Renal pelvis (tissue), 4 donors: ENCODE measurements around the gene KIAA0825. TPM values are rescaled to one million over a fixed set of nuclear protein-coding genes. Genes with fewer than 3 reads are reported as not detected.
"Not testable (repeated sequence)": the region's sequence is repeated elsewhere in the genome, so short reads cannot be mapped to it uniquely, and the experiment has no call there.

Experiments
- DNase-seq: peaks from one replicate; pipeline ENCODE4 v3.0.0-alpha.2; 2013
- polyA plus RNA-seq, 3 donors: library from polyadenylated mRNA; unstranded; fragments of 120-200 nt; gene quantifications; one replicate each; pipeline ENCODE4 v1.2.1, GENCODE V29; 2013; ENCODE audit not compliant: insufficient read length in 3 of 3

The KIAA0825 gene
- polyA plus RNA-seq, 3 donors: 3.6 to 4.6 (median 3.7) TPM

DNA sequence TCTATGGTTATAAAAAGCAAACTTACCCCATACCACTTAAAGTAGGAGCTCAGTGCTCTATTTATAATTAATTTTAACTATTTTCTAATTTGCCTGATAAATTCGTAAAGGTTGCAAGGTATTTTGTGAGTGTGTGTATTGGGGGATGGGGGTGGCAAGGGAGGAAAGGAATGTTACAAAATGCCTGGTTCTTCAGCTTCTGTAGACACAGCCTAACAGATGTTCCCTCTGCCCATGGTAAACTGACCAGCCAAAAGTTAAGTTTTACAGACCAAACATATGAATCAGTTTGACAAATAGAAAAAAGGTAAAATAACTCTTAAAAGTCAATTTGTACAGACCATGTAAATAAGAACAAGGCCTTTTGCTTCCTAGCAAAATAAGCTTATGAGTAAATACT is 232.6 kb downstream of the KIAA0825 start:
- DNase-seq: no peak

DNA sequence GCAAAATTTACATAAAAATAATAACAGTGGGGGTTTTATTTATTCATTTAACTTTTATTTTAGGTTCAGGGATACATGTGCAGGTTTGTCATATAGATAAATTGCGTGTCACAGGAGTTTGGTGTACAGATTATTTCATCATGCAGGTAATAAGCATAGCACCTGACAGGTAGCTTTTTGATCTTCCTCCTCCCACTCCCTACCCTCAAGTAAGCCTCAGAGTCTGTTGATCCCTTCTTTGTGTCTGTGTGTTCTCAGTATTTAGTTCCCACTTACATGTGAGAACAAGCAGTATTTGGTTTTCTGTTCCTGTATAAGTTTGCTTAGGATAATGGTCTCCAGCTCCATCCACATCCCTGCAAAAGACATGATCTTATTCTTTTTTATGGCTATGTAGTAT is 240.3 kb downstream of the KIAA0825 start:
- DNase-seq: no peak

DNA sequence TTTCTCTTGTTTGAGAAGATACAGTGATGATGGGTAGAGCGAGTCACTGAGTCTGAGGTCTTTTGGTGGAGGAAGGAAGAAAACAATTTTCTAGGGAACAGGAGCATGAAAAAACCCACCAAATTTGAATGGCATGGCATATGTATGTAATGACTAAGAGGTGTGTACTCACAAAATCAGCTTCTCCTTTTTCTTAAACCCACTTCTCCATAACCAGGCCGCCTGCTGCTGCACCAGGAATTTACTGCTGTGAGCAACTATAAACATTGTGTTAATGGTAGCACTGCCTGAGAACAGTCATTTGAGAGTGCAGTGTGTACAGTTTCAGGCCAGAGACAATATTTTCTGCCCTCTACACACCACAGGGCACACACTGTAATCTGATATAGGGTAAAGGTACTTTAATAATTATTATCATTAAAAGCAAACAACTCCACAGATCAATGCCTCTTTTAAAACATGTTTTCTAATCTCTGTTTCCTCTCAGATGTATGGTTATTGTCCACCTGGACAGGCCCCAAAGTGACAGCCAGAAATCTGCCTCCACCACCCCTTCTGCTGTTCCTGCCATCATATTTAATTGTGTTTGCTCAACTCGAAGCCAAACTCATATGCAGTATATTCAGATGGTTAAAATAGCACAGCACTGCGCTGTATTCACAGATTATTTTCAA is 241.6 kb downstream of the KIAA0825 start:
- no peak for DNase-seq

DNA sequence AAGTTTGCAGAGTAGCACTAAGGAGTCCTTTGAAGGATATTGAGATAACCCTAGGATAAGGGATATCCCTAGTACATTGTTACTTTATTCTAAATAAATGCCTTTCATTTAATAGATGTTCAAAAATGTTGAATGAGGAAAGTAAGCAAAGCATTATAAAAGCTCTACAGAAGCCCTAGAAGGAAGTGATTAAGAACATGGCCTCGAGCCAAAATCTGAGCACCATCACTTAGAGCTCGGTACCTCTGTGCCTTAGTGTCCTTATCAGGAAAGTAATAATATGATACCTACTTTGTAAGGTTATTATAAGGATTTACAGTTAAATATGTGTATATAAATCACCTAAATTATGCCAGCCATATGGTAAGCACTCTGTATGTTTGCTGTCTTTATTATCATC is 242.6 kb downstream of the KIAA0825 start:
- no peak for DNase-seq

DNA sequence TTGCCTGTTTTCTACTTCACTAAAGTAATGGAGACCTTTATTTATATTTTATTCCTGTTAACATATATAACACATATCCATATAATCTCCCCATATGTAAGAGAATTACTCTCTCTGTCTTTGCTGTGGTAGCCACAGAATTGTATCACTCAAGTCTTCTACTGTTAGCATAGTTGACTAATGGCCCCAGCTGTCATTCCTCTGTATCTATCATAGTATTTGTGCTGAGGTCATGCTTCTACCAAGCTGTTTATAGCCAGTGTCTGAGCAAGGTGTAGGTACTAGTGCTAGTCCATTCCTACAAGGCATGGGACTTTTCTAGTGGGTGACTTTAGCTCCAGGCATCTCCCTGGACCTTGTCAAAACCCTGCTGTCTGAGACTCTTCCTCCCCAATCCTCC is 244.1 kb downstream of the KIAA0825 start:
- DNase-seq: no peak

DNA sequence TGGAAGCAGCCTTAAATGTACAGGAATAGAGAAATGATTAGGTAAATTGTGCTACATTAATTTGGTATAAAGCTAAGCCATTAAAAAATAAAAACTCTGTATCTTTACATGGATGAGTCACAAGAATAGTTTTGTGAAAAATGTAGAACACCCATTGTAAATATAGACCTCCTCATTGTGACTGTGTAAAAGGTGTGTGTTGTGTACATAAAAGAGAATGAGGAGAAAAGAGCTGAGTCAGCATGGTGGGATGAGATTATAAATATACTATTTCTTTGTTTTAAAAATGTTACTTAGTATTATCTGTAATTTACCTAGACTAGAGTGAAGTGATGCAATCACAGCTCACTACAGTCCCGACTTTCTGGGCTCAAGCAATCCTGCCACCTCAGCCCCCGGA is 250.5 kb downstream of the KIAA0825 start:
- no peak for DNase-seq

DNA sequence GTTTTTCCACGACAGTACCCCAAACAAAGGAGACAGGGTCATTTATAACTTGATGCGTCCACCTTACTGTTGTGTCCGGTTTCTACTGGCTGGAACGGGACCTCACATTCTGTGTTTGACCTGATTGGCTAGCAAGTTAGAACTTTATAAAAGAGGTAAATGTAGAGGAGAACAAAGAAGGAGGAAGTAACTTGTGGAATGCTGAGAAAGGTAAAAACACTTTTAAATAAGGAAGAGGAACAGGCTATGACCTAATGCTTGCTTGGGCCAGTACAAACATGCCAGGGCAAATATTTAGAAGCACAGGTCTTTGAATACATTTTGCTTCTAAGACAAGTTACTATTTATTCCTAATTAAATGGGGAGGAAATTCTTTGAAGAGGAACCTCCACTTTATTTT is 251.6 kb downstream of the KIAA0825 start:
- DNase-seq: no peak

DNA sequence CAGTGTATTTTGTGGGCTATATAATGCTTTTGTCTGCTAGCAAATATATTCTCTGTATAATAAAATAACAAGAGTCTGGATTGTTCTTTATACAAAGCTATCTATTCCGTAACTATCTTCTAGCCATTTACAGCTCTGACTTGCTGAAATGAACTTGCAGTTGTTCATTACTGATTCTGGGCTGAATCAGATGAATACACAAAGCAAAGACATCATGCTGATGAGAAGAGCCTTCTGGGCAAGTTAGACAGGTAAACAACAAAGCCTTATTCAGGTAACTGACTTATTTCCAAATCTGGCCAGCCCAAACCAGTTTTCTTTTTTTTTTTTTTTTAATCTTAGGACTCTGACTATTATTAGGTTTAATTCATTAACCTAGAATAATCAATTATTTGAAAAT is 255.5 kb downstream of the KIAA0825 start:
- no peak for DNase-seq

DNA sequence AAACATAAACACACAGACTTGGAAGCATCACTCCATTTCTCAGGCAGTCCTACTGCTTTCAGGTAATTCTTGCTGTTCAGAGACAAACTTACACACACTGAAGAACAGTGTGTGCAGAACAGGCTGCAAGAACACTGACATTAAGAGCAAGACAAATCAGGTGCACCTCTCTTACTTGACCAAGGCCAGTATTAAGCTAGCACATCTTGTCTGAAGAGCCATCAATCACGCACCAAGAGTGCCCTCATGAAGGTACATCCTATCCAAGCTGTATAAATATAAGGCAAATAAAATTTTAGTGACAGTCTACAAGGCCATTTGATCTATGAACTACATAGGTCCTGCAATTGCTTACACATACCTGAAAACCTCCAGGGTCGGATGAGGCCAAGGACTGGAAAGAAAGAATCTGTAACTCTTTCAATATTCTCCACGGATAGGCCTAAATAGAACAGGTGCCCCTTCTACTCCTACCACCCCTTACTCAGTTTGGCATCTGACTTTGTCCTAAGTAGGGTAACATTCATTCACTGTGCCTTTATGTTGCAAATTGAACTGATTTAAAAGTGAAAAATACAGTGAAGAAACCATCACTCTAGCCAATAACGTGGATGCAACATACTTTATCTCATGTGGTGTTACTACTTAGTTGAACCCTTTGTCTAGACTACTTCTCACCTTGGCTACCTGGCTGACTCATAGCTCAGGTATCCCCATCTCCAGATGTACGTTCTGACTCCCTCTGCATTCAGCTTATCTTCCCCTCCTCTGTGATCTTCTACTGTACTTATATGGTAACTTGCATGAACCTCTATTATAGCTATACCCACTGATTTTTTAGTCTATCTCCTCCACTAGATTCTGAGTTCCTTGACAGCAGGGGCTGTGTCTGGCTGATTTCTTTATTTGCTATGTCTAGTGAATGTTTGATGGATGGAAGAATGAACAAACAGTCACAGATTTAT is 256.3 kb downstream of the KIAA0825 start:
- no peak for DNase-seq

DNA sequence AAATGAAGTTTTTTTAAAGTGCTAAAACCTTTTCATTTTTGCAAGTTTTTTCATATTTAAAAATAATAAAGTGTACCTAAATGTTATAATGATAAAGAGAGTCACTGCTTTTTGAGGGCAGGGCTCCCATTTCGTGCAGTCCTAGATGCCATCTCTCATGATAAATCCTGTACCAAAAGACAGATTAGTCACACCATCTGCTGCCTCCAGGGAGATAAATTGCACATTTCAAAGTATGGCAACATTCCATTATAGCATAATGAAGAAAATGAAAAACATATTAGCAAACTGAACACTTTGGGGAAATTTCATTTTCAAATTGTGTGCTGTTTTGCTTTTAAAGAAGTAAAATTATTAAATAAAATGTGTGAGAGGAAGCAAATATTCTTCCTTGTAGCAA is 257.2 kb downstream of the KIAA0825 start:
- DNase-seq: no peak

DNA sequence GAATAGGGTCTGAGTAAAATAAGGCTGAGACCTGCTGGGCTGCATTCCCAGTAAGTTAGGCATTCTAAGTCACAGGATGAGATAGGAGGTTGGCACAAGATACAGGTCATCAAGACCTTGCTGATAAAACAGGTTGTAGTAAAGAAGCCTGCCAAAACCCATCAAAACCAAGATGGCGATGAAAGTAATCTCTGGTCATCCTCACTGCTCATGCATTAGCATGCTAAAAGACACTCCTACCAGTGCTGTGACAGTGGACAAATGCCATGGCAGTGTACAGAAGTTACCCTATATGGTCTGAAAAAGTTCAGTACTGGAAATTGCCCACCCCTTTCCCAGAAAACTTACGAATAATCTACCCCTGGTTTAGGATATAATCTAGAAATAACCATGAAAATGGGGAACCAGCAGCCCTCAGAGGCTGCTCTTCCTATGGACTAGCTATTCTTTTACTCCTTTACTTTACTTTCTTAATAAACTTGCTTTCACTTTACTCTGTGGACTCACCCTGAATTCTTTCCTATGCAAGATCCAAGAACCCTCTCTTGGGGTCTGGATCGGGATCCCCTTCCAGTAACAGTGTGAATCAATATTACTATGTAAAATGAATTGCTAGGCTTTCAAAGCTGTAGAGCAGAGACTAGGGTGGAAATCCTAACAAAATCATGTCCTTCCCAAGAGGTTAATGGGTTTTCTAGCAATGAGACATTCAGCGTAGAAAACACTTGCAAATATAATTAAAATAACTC is 257.8 kb downstream of the KIAA0825 start:
- no peak for DNase-seq

DNA sequence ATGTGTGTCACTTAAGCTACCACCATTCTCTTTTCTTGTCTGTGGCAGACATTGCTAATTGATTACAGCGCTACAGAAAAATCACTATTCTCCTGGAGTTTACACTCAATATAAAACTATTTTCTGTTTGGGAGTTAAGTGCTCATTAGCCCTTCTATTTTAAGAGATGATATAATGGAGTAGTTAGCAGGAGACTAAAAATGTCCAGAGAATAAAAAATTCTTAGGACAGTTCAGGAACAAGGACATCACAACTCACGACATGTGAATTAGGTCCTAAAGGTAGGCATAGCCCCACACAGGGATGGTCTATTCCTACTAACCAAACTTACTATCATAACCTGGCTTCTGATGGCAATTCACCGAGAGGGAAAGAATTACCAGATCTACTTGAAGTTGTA is 258.5 kb downstream of the KIAA0825 start:
- DNase-seq: no peak

DNA sequence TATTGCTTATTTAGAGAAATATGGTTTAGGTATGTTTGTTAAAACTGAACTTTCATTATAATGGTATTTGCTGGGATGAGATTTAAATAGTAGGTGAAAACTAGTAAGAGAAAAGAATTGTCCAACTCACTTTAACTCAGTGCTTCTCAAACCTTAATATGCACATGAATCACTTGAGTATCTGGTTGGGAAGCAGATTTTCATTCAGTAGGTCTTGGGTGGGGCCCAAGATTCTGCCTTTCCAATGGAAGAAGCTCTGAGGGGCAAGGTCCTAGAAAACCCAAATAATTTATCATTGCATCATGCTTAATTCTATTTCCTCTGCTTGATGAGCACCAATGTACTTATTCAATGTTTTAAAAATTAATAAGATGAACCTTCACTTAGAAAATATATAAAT is 262.6 kb downstream of the KIAA0825 start:
- no peak for DNase-seq

DNA sequence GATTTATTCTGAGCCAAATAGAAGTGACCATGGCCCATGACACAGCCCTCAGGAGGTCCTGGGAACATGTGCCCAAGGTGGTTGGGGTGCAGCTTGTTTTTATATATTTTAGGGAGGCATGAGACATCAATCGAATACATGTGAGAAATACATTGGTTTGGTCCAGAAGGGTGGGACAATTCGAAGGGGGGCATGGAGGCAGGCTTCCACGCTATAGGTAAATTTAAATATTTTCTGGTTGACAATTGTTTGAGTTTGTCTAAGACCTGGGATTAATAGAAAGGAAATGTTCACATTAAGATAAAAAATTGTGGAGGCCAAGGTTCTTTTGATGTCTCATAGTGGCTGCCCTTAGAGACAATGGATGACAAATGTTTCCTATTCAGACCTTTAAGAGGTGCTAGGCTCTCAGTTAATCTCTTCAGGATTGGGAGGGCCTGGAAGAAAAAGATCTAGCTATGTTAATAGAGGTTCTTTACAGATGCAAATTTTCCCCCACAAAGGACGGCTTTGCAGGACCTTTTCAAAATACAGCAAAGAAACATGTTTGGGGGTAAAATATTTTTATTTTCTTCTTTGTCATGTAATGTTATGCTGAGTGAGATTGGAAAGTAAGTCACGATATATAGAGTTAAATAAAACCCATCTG is 263.4 kb downstream of the KIAA0825 start:
- not testable (repeated sequence) for DNase-seq

DNA sequence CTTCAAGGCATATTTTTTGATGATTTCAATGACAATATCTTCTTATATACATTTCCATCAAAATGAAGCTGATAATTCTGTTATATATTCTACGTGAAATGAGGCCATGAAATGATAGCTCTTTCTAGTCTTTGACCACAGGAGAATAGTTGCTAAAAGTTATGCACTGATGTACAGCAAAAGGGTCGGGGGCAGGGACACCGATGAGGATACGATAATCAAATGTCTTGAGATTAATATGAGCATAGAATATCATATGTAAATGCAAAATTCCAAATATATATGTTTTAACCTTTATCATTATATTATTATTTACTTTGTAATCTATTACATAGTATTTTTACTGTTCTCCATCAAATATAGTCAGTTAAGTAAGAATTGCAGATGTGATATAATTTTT is 264.8 kb downstream of the KIAA0825 start:
- DNase-seq: no peak

DNA sequence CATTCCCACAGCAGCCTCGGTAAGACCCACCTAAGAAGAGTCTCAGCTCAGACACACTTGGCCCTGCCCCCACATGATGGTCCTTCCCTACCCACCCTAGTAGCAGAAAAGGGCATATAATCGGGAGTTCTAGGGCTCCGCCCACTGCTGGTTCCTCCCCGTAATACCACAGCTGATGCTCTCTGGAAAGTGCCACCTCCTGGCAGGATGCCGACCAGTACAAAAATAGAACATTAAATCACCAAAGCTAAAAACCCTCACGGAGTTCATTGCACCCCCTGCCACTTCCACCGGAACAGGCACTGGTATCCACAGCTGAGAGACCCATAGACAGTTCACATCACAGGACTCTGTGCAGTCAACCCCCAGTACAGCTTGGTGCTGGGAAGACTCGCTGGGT is 271.3 kb downstream of the KIAA0825 start:
- no peak for DNase-seq

DNA sequence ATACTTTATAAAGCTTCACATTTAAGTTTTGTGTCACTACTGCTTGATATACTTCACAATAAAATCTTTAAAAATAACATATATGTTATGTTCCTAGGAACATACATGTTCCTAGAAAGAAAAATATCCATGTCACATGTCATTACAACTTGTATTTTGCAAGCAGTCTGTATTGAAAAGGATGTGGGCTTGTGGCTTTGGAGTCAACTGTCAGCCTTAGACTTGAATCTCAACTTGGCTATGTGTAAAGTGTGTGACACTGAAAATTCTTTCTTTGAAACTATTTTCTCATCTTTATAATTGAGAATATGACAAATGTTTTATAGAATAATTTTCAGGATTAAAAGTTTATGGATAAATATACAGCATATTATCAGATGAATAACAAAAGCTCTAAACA is 273.1 kb downstream of the KIAA0825 start:
- DNase-seq: no peak

DNA sequence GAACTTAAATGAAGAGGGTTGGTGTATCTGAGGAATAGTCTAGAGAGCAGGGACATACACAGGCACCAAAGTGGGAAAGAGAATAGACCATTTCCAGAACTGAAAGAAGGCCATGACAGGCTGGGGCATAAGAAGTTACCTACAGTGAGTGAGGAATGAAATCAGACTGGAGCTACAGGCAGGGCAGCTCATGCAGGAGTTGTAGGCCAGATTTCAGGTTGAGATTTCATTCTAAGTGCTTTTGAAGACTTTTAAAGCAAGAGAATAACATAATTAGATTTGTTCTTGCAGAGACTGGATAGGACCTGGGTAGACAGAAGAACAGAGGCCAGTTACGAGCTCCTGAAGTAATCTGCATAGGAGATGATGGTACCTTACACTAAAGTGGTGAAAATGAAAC is 280.8 kb downstream of the KIAA0825 start:
- DNase-seq: no peak

DNA sequence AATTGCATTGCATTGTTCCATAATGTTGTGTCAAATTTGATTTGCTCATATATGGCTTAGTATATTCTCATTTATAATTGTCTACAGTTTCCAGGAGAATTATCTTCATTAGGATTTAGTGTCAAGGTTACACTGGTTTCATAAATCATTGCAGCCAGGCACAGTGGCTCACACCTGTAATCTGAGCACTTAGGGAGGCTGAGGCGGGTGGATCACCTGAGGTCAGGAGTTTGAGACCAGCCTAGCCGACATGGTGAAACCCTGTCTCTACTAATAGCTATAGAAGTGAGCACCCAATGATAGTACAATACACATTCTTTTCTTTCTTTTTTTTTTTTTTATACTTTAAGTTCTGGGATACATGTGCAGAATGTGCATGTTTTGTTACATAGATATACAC is 282.5 kb downstream of the KIAA0825 start:
- no peak for DNase-seq

DNA sequence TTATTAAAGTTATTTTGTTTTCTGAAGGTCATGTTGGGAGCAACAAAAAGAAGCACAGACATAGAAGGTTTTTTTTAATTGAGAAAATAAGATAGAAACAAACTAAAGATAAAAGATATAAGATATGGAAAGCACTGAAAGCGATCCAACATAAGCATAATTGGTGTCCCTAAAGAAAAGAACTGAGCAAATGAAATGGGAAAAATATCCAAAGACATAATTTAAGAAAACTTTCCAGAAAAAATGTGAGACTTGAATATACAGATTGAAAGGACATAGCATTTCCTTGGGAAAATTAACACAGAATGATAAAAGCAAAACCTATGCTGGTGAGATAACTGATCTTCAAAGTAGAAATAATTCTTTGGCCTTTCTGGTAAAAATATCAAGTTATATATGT is 289.3 kb downstream of the KIAA0825 start:
- DNase-seq: no peak

DNA sequence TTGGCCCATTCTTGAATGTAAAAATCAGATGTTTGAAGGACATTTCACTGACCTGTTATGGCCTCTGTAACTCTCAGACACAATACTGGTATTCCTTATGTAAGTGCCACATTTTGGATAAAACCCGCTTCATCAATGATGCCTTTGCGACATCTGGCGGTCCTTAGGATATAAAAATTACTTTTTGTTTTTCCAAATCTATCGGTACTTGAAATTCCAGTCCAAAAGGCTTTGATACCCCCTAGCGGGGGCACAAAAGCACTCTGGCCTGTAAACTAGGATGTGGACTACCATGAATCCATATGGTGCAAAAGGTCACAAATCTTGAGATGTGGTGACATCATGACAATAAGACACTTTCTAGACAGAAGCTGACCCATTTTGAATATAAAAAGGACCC is 291.8 kb downstream of the KIAA0825 start:
- DNase-seq: no peak
